ENCODE data around the gene OR4A47.
"Not testable (repeated sequence)": the region's sequence is repeated elsewhere in the genome, so short reads cannot be mapped to it uniquely, and the experiment has no call there.

The OR4A47 gene

GRCh38 chr11:48488493-48488892 lies at the start of gene OR4A47:
TSS of gene OR4A47 (plus strand) at chr11:48488793. CDS start at chr11:48488793, 0 bp downstream.
- DNase-seq = not testable (repeated sequence)

- not testable (repeated sequence) for DNase-seq
Observed at GRCh38 chr11:48455909-48456308, 32.7 kb upstream of the OR4A47 start.

GRCh38 chr11:48473966-48474365 lies 14.6 kb upstream of the OR4A47 start:
- DNase-seq = not testable (repeated sequence)

- DNase-seq = not testable (repeated sequence)
Observed at GRCh38 chr11:48474703-48475102, 13.9 kb upstream of the OR4A47 start.

- not testable (repeated sequence) for DNase-seq
Observed at GRCh38 chr11:48506169-48506568, 17.6 kb downstream of the OR4A47 start.

GRCh38 chr11:48538991-48539390 lies 50.4 kb downstream of the OR4A47 start:
- DNase-seq = no peak

All from hematopoietic multipotent progenitor cell treated with erythropoietin and hydrocortisone succinate and interleukin-3 and kit ligand, for 8 days (in vitro differentiated cells).